Ureter (tissue), 1 donor: Measurements from ENCODE around the gene TENM3. TPM values are rescaled to one million over a fixed set of nuclear protein-coding genes. Genes with fewer than 3 reads are reported as not detected.

Experiments used
- DNase-seq: peaks from one replicate; pipeline ENCODE4 v3.0.0-alpha.2; 2020; ENCODE audit warnings: low spot score
- total RNA-seq: library from RNA; stranded (reverse); gene quantifications from one replicate; pipeline ENCODE4 v1.2.4, GENCODE V29; 2023
- donor health status: DM: yes; HTN: yes; CAD: no.

The TENM3 gene
- total RNA-seq, 1 donor from 2014 or later = 0.96 TPM

DNA sequence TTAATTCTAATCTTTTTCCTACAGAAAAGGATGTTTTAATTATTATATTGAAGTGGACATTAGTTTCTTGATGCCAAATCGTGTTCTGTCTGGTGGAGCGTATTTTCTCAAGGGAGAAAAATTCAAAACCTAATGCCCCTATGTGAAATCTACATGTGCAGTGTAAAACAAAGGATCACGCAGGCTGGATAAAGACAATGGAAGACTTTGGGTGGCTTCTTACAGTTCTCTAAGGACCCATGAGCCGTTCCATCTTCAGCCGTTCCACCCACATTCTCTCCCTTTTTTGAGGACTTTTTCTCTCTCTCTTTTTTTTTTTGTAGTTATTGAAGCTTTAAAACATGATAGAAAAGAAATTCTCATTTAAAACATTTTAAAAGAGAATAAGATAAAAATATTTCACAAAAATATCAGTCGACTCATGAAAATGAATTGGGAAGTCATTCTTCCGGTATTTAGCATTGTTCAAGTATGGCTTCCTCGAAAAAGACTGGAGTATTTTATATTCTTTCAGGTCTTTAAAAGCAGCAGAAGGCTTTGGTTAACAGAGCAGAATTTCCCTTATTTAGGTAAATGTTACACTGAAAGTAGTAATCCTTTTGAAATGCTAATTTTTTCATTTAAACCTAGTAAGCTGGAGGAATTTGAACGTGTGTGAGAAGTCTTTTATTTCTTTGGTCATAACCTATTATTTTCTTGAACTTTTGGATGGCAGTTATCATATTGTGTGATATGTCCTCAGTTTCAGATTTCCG lies 11.0 kb downstream of the TENM3 start:
- no peak for DNase-seq

GRCh38 chr4:182255441-182256190 lies 12.4 kb downstream of the TENM3 start:
- no peak for DNase-seq

- no peak for DNase-seq
These were observed 13.8 kb downstream of the TENM3 start for GRCh38 chr4:182257016-182257415.

DNA sequence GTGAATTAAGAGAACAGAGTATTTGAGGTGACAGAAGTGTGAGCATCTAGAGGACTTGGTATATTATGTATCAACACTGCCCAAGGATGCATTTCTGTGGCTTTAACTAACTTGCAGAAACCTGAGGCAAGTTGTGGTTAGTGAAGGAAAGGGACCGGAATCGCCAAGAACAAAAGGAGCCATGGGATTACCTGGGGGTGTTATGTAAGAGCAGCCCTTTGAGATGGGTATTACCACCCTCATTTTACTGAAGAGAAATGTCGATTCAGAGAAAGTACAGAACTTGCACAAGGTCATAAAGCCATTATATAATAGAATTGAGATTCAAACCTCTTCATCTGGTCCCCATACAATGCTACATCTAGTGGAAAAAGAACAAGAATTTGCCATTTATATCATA lies 14.3 kb downstream of the TENM3 start:
- DNase-seq = no peak

DNA sequence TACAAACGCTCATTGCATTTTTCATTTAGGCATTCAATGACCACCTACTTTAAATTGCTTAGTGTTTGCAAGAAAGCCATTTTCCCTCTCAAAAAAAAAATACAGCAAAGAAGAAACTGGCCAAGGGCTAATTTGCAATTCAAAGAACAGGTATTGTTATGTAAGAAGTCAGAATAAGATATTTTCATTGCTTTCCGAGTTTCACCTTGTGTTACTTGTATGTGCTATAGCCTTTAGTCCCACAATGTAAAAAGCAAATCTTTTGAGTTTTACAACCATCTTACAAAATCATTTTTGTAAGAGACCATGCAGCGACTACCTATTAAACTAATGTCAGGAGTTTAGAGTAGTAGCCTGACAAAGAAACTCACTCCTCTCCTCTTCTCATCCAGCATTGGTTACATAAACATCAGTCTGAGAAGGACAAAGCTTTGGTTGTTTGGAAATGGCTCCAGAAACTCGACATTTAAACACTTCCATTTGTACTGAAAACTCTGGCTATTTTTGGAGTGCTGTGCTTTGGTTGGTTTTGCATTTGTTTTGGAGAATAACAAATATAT lies 15.3 kb downstream of the TENM3 start:
- DNase-seq = no peak

- DNase-seq = no peak
These were observed 18.5 kb downstream of the TENM3 start for GRCh38 chr4:182261651-182262223.

- DNase-seq = no peak
These were observed 20.4 kb downstream of the TENM3 start for GRCh38 chr4:182263562-182263961.

GRCh38 chr4:182264139-182264752 lies 21.0 kb downstream of the TENM3 start:
- DNase-seq = no peak

DNA sequence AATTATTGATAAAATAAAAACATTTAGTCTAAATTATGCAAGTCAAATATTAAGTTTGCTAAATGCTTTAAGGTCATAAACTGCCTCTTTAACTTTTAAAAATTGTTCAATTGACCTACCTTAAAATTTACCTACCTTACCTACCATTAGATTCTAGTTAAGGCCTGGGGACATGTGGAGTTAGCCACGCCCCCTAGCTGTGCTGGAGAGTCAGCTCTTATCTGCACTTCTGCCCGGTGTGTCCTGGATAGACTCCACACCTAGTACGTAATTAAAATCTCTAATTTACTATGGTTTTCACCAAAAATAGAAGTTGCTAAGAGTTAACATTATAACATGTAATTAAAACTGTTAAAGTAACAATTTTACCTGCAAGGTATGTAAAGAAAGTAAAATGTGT lies 22.7 kb downstream of the TENM3 start:
- no peak for DNase-seq

- no peak for DNase-seq
These were observed 23.8 kb downstream of the TENM3 start for GRCh38 chr4:182267048-182267447.

GRCh38 chr4:182268966-182269365 lies 25.8 kb downstream of the TENM3 start:
- DNase-seq = no peak

GRCh38 chr4:182271731-182272130 lies 28.5 kb downstream of the TENM3 start:
- no peak for DNase-seq

GRCh38 chr4:182272151-182272550 lies 28.9 kb downstream of the TENM3 start:
- no peak for DNase-seq

DNA sequence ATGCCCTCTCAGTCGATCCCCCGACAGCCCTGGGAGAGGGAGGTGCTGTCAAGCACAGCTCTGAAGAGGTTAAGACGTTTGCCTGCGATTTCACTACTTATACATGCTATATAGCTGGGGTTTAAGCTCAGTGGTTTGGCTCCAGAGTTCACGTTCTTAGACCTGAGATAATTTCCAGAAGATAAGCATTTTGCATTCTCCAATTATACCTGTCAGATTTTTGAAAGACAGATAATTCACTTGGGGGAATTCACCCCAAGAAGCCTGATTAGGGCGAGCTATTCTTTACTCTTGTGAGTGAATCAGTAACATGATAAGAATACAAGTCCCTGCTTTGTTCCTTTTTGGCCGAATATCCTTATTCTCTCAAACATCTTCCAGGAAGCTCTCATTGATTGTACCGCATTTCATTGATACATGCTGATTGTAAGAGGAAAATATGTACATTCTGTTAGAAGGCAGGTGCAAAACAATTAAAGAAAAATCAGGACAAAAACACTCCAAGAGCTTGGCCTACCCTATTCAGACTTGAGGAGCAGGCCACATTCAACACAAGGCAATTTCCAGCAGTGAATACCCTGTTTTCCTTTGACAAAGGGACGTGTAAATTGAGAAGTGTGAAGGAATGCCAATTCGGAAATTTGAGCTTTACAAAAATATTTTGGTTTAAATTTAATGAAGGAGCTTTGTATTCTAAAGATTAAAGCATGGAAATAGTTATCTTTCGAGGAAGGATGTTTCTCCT lies 30.2 kb downstream of the TENM3 start:
- DNase-seq = no peak

DNA sequence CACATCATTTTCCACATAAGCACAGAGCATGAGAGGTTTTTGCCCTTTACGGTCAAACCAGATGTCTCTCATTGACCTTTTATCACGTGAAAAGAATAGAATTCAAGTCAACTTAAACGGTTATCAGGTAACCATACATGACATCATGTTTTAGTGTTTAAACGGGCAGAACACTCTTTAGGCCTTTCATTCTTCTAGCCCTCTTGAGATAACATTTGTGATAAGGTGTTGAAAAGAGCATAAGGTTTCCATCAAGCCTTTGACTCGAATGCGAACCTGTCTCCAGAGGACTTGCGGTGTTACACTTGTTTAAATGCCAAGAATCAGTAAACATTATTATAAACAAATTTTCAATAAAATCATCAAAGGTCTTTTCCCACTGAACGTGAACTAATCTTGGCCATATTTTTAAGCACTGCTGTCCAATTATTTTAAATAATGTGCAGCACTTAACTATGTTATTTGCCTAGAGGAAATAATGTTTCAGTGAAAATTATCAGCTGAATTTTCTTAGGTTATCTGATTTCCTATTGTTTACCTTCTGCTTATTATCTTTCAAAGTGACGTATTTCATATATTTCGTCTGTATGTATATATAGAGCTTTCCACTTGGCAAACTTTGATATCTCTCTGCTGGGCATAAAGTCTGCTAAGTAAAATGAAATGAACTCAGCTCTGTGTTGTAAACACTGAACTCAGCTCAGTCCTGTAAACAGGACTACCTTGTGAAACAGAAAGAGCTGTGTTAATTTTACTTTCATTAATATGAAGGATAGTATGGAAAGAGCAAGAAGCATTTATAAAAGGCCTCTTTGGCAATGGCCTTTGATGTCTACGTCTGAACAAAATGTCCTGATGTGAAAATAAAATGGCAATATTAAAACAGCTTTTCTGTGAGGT lies 33.3 kb downstream of the TENM3 start:
- DNase-seq = no peak

GRCh38 chr4:182277377-182277776 lies 34.2 kb downstream of the TENM3 start:
- no peak for DNase-seq

- DNase-seq = no peak
These were observed 35.5 kb downstream of the TENM3 start for GRCh38 chr4:182278729-182279128.

- no peak for DNase-seq
These were observed 37.4 kb downstream of the TENM3 start for GRCh38 chr4:182280436-182281111.

DNA sequence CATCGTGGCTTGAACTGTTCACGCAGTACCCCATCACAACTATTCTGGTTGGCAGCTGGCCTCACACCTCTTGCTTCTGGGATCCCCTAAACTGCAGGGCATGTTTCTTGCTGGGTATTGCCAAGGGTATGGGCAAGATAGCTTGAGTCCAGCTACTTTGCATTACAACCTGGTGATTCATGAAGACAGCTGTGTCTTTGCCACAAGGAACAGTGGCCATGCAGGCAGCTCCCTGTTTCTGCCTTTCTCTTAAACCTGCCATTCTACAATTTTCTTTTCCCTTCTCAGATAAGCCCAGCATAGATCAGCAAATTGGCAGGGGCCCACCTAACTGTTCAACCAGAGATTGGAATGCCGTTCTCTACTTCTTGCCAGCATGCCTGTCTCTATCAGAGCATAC lies 42.8 kb downstream of the TENM3 start:
- no peak for DNase-seq

GRCh38 chr4:182286931-182287330 lies 43.7 kb downstream of the TENM3 start:
- DNase-seq = no peak
